GM21528 (cell line): Measurements from ENCODE around the gene MADCAM1.

Experiments
- ATAC-seq: cut with Tn5 transposase; IDR thresholded peaks from one replicate; pipeline ENCODE4 v1.9.1; 2021; ENCODE audit warnings: mild to moderate bottlenecking, moderate library complexity; ENCODE audit not compliant: unreplicated experiment, low FRiP score

Gene MADCAM1

DNA sequence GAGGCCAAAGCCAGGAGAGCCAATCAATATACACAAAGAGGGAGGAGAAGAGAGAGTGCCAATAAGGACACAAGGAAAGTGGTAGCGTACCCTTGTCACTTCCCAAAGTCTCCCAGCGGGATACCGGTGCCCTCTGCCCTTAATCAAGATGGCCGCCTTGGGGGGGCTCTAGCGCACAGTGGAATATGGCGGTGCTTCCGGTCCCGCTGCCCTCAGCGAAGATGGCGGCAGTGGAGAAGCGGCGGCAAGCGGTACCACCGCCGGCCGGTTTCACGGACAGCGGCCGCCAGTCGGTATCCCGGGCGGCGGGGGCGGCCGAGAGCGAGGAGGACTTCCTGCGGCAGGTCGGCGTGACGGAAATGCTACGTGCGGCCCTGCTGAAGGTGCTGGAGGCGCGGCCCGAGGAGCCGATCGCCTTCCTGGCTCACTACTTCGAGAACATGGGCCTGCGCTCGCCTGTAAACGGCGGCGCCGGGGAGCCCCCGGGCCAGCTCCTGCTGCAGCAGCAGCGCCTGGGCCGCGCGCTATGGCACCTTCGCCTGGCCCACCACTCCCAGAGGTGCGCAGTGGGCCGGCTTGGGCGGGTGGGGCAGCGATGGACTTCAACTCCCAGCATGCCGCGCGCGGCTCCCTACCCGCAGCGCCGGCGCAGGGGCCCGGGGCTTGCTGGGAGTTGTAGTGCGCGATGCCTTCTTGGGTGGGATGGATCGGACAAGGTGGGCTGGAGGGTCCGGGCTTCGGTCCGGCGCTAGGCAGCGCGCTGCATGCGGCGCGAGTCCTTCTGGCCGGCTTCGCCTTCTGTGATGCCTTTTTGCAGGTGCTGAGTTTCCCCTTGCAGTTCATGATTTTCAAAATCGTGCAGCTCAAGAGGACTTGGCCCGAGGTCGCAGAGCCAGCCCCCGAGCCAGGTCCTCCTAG lies 11.3 kb downstream of the MADCAM1 start, which contains the start of gene TPGS1:
TPGS1 (plus strand) TSS at position 212 of the 918 bp plus-strand sequence; CDS start at position 222, 10 bp downstream.
- peak; percentile 60 for ATAC-seq

- ATAC-seq: no peak
Observed at GRCh38 chr19:508204-509150, 12.2 kb downstream of the MADCAM1 start.

- ATAC-seq: no peak
Observed at GRCh38 chr19:510606-511100, 14.4 kb downstream of the MADCAM1 start.

DNA sequence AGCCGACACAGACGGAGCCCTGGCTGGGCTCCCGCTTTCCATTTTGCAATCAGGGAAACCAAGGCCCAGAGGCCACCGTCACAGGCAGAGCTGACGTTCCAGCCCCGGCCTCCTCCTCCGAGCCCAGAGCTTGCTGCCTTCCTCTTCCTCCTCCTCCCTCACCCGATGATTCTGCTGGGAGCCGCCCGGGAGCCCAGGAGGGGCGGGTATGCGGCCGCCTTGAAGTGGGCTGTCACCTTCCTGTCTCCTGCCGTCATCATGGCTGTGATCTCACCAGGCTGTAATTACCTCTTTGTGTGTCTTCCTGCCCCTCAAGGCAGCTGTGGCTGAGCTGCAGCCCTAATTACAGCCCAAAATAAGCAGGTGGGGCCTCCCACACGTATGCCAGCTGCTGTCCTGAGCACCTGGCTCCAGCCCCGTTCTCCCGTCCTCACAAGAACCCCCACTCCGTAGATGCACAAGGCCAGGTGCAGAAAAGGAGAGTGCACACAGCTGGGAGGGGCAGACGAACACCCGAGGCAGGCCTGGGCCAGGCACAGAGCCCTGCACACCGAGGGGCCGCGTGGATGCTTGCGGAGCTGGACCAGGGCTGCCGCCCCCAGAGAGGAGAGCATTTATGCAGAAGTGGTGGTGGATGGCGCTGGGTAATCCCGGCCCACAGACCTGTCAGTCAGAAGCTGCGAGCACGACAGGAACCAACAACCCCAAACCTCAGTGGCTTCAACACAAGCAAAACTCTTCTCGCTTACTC lies 15.0 kb downstream of the MADCAM1 start:
- ATAC-seq: no peak

DNA sequence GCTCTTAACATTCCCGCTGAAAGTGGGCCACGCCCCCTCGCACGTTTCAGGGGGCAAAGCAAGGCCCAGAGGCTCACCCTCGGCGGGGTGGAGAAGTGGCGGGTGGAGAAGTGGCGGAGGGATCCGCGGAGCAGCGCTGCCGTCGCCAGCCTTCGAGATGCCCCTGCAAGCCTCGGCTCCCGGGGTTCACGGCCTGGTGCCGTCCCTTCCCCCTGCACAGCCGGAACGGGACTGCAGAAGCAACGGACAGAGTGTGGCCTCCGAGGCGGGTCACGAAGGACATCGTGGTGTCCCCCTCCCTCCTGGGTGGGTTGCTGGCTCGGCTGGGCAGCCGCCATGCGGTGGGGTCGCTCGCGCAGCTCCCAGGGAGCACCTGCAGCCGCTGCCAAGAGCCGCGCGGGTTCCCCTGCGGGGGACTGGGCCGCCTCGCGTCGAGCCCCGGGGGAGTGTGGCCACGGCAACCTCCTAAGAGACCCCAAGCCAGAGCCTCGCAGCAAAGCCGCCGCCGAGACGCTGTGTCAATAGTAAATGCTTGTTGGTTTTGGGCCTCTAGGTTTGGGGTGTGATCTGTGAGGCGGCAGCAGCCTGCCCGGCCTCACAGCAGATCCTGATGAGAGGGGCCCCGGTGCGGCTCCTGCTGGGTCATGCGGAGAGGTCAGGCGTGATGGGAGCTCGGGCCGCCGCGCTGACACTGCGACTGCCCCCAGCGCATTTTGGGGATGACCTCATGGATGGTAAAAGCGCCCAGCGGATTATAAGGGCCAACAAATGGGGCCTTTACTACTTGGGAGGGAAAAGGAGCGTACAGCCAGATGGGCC lies 16.5 kb downstream of the MADCAM1 start:
- no peak for ATAC-seq

GRCh38 chr19:513368-514165 lies 17.3 kb downstream of the MADCAM1 start:
- ATAC-seq: no peak

DNA sequence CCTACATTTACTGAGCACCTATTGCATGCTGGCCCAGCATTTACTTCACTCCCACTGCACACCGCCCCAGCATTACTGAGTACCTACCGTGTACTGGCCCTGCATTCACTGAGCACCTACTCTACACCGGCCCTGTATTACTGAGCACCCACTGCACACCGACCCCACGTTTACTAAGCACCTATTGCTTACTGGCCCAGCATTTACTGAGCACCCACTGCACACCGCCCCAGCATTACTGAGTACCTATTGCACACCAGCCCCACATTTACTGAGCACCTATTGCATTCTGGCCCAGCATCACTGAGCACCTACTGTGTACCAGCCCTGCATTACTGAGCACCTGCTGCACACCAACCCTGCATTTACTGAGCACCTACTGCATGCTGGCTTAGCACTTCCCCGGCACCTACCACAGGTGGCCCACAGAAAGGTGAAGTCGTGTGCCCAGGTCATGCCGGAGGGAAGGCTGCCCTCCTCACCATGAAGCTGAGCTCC lies 17.9 kb downstream of the MADCAM1 start:
- ATAC-seq: no peak

- ATAC-seq: no peak
Observed at GRCh38 chr19:517721-518597, 21.7 kb downstream of the MADCAM1 start.

DNA sequence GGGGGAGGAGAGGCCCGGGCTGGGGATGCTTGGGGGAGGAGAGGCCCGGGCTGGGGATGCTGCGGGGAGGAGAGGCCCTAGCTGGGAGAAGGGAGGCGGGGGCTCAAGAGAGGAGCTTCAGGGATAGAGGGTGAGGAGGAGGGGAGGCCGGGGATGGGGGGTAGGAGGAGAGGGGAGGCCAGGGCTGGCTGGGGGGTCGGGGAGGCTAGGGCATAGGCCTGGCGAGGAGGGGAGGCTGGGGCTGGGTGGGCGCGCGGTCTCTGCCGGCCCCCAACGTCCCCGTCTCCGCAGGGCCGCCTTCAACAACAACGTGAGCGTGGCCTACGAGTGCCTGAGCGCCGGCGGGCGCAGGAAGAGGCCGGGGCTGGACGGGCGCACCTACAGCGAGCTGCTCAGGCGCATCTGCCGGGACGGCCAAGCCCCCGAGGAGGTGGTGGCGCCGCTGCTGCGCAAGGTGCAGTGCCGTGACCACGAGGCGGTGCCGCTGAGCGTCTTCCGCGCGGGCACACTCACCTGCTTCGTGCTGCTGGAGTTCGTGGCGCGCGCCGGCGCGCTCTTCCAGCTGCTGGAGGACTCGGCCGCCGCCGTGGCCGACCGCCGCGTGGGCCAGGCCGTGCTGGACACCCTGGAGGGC lies 22.4 kb downstream of the MADCAM1 start:
- no peak for ATAC-seq

GRCh38 chr19:519449-519865 lies 23.2 kb downstream of the MADCAM1 start:
- ATAC-seq: no peak

- ATAC-seq: no peak
Observed at GRCh38 chr19:522726-523125, 26.4 kb downstream of the MADCAM1 start.

GRCh38 chr19:524062-524674 lies 27.9 kb downstream of the MADCAM1 start:
- no peak for ATAC-seq

DNA sequence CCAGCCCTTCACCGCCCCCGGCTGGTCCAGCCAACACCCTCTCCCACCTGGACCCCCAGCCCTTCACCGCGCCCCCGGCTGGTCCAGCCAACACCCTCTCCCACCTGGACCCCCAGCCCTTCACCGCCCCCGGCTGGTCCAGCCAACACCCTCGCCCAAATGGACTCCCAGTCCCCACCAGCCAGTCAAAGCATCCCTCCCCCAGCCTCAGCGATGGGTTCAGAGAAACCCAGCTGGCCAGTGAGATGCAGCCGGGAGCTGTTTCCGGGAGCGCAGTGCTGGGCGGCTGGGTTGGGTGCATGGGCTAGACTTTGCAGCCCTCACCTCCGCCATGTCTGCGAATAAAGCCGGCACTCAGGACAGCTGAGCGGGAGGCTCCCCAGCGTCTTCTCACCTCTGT lies 28.7 kb downstream of the MADCAM1 start:
- ATAC-seq: no peak

DNA sequence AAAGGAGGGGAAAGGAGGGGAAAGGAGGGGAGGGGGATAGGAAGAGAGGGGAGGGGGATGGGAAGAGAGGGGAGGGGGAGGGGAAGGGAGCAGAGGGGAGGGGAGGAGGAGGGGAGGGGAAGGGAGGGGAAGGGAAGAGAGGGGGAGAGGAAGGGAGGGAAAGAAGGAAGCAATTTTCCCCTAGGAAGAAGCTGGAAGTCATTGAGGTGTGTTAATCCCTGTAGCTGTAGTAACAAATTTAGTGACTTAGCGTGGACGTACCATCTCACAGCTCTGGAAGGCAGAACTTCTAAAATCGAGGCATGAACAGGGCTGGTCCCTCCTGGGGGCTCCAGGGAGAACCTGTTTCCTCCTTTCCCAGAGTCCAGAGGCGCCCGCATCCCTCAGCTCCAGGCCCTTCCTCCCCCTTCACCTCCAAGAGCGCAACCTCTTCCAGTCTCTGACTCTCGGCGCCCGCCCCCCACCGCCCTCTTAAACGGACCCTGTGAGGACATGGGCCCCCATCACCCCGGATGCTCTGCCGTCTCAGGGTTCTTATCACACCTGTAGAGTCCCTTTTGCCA lies 29.7 kb downstream of the MADCAM1 start:
- no peak for ATAC-seq

GRCh38 chr19:530134-531008 lies 34.1 kb downstream of the MADCAM1 start:
- ATAC-seq: no peak
